Endodermal cell (in vitro differentiated cells): Measurements from ENCODE around the gene PALLD. TPM values are rescaled to one million over a fixed set of nuclear protein-coding genes. Genes with fewer than 3 reads are reported as not detected.

Experiments used
- DNase-seq: peaks from one replicate; pipeline ENCODE4 v3.0.0-alpha.2; 2017
- H3K27ac ChIP-seq: 2 replicates; pipeline ENCODE4 v1.5.1; 2013; ENCODE audit warnings: mild to moderate bottlenecking, low read depth, low read length, moderate library complexity
- H3K27me3 ChIP-seq: 2 replicates; pipeline ENCODE4 v1.6.1; 2013; ENCODE audit warnings: mild to moderate bottlenecking, low read length, moderate library complexity; ENCODE audit not compliant: insufficient read depth, control insufficient read depth, poor library complexity, severe bottlenecking
- H3K36me3 ChIP-seq: 2 replicates; pipeline ENCODE4 v1.7.0; 2013; ENCODE audit warnings: mild to moderate bottlenecking, low read length, moderate library complexity; ENCODE audit not compliant: control insufficient read depth, insufficient read depth
- H3K4me1 ChIP-seq: one replicate; pipeline ENCODE4 v1.7.0; 2013; ENCODE audit warnings: low read length; ENCODE audit not compliant: control insufficient read depth, insufficient read depth
- H3K4me3 ChIP-seq: 2 replicates; pipeline ENCODE4 v1.5.1; 2013; ENCODE audit warnings: mild to moderate bottlenecking, low read length, moderate library complexity
- H3K9ac ChIP-seq: 2 replicates; pipeline ENCODE4 v1.6.1; 2013; ENCODE audit warnings: mild to moderate bottlenecking, low read length, moderate library complexity; ENCODE audit not compliant: poor library complexity, severe bottlenecking; ENCODE audit errors: extremely low read depth
- H3K9me3 ChIP-seq: 2 replicates; pipeline ENCODE4 v1.6.1; 2013; ENCODE audit warnings: mild to moderate bottlenecking, low read length, moderate library complexity; ENCODE audit not compliant: control insufficient read depth
- H3K27ac Mint-ChIP-seq: 2 replicates; pipeline ENCODE4 v1.8.0; 2020; ENCODE audit warnings: mixed read lengths
- H3K27me3 Mint-ChIP-seq: 2 replicates; pipeline ENCODE4 v1.8.0; 2021; ENCODE audit warnings: mild to moderate bottlenecking, mixed read lengths; ENCODE audit not compliant: insufficient read depth
- H3K36me3 Mint-ChIP-seq: 2 replicates; pipeline ENCODE4 v1.8.0; 2020; ENCODE audit warnings: low read depth, mixed read lengths
- H3K4me1 Mint-ChIP-seq: 2 replicates; pipeline ENCODE4 v1.8.0; 2020; ENCODE audit warnings: mixed read lengths
- H3K4me3 Mint-ChIP-seq: 2 replicates; pipeline ENCODE4 v1.8.0; 2020; ENCODE audit warnings: mild to moderate bottlenecking, moderate library complexity, mixed read lengths
- H3K9me3 Mint-ChIP-seq: 2 replicates; pipeline ENCODE4 v1.8.0; 2020; ENCODE audit warnings: mild to moderate bottlenecking, mixed read lengths
- CTCF ChIP-seq: fragments of 200-600 bp; sonication (generic); conservative IDR thresholded peaks from 2 replicates; pipeline ENCODE4 v1.5.0; 2021; ENCODE audit warnings: antibody characterized with exemption, mild to moderate bottlenecking
- WGBS, 2 experiments: methylation state at CpG; one replicate each; pipeline versions ENCODE4 v1.1.5 to v1.1.7; 2013; ENCODE audit warnings: missing lambda C conversion rate in 2 of 2, mixed read lengths in 1 of 2; ENCODE audit not compliant: insufficient coverage in 1 of 2, insufficient read length in 1 of 2; 5-methylcytosine and 5-hydroxymethylcytosine counted together
- total RNA-seq, 2 donors: library from RNA; stranded (reverse); fragmentation: NEBNext Ultra II Directional in 1 of 2; extraction: Animal tissue kit (Norgen Biotek cat#: 25700) in 1 of 2; gene quantifications; 2 replicates in 1 of 2; 3 replicates in 1 of 2; pipeline ENCODE4 v1.2.1, GENCODE V29; 2021

The PALLD gene
- total RNA-seq, 2 donors from 2014 or later: 51.8 to 86.7 TPM

GRCh38 chr4:168713253-168713652 lies 216.4 kb downstream of the PALLD start:
- Histone ChIP-seq H3K4me1 (peaks cover 3% of the 10 kb centered on the region), H3K36me3 (peaks cover 5% of the 10 kb centered on the region), H3K4me3 (no peak overlapping the region), H3K27ac (no peak overlapping the region), H3K27me3 (no peaks in the 10 kb centered on the region), H3K9ac (no peak overlapping the region), H3K9me3 (no peaks in the 10 kb centered on the region)
- no peaks in the 10 kb centered on the region for H3K27me3 Mint-ChIP-seq
- WGBS, 2 experiments: 71 to 75% methylated on average over 2 of the region's 2 CpGs
- H3K27ac Mint-ChIP-seq: no peak overlapping the region
- no peaks in the 10 kb centered on the region for H3K36me3 Mint-ChIP-seq
- peaks cover 21% of the 10 kb centered on the region for H3K4me1 Mint-ChIP-seq
- H3K4me3 Mint-ChIP-seq: no peak overlapping the region
- H3K9me3 Mint-ChIP-seq: no peaks in the 10 kb centered on the region
- no peak for DNase-seq
- no peak for TF ChIP-seq CTCF

DNA sequence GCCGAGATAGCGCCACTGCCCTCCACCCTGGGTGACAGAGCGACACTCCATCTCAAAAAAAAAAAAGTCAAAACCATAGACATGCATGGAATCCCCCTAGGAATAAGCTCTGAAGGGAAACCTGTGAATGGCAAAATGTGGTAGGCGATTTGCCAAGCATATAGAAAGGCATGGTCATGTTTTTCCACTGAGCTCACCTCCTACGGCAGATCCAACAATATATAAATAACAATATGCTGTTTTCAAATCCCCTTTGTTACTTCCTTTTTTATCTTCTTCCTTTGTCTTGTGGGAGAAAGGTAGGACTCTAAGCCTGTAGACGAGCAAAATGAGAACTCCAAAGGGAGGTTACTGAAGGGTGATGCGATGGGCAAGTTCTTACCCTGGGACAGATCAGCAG lies 219.0 kb downstream of the PALLD start:
- Histone ChIP-seq H3K4me3 (no peak overlapping the region), H3K4me1 (peaks cover 3% of the 10 kb centered on the region), H3K9ac (no peak overlapping the region), H3K27me3 (no peaks in the 10 kb centered on the region), H3K27ac (no peak overlapping the region), H3K36me3 (peaks cover 5% of the 10 kb centered on the region), H3K9me3 (peaks cover 4% of the 10 kb centered on the region)
- Mint-ChIP-seq H3K36me3 (peaks cover 4% of the 10 kb centered on the region), H3K4me1 (peaks cover 14% of the 10 kb centered on the region), H3K4me3 (no peak overlapping the region), H3K27me3 (no peaks in the 10 kb centered on the region), H3K9me3 (peaks cover 4% of the 10 kb centered on the region), H3K27ac (no peak overlapping the region)
- DNase-seq: no peak
- TF ChIP-seq CTCF: no peak
- WGBS, 2 experiments: 78 to 82% methylated on average over 5 to 7 of the region's 7 CpGs

DNA sequence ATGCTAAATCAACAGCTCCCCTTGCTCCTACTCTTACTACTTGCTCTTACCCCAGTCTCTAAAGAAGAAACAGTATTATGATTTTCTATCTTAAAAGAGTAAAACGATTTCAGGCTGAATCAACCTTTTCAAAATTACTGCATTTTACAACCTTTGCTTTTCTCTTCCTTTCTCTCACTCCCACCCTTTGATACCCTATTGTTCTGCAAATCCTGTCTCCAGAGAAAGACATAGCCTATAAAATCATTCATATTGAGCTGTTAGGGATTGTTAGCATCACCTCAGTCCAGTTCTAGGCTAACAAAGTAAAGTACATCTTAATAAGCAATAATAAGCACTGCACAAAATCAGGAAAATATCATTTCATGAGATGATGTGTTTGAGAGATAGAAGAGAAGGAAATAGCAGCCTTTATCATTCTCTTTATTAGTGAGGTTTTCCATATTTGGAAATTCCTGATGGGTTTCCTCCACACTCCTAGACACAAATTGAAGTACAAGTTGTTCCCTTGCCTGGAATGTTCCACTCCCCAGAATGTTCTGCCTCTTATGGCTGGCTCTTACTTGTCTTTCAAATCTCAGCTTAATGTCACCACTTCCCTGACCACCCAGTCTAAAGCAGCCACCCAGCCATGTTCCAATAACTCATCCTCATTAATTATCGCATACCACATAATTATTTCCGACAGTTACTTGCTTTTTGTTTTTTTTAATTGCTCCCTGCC lies 219.7 kb downstream of the PALLD start:
- peaks cover 4% of the 10 kb centered on the region for H3K36me3 Mint-ChIP-seq
- peaks cover 4% of the 10 kb centered on the region for H3K9me3 Mint-ChIP-seq
- Histone ChIP-seq H3K36me3 (peaks cover 5% of the 10 kb centered on the region), H3K4me3 (no peak overlapping the region), H3K4me1 (peaks cover 3% of the 10 kb centered on the region), H3K9ac (no peak overlapping the region), H3K9me3 (peaks cover 4% of the 10 kb centered on the region), H3K27me3 (no peaks in the 10 kb centered on the region), H3K27ac (no peak overlapping the region)
- H3K27me3 Mint-ChIP-seq: no peaks in the 10 kb centered on the region
- DNase-seq: no peak
- TF ChIP-seq CTCF: no peak
- WGBS, 2 experiments: 76% methylated on average over 3 of the region's 3 CpGs; no CpG with 5 or more reads in 1 of the 2 experiments
- no peak overlapping the region for H3K4me3 Mint-ChIP-seq
- peaks cover 8% of the 10 kb centered on the region for H3K4me1 Mint-ChIP-seq
- no peak overlapping the region for H3K27ac Mint-ChIP-seq
